DND-41 (cell line): ENCODE measurements around the gene TNFAIP8.

Experiments used
- CTCF ChIP-seq: IDR thresholded peaks from 2 replicates; pipeline ENCODE4 v1.5.1; 2012; ENCODE audit warnings: borderline replicate concordance, low read length, moderate library complexity, mild to moderate bottlenecking; ENCODE audit not compliant: poor library complexity, severe bottlenecking; ENCODE audit errors: extremely low read depth
- EZH2 ChIP-seq: IDR thresholded peaks from 3 replicates; pipeline ENCODE4 v1.6.1; 2012; ENCODE audit warnings: borderline replicate concordance, low read depth, mild to moderate bottlenecking, moderate library complexity, low read length, inconsistent platforms; ENCODE audit not compliant: severe bottlenecking

GRCh38 chr5:119329666-119330065 lies 26.2 kb upstream of the TNFAIP8 start:
- TF ChIP-seq CTCF (no peak), EZH2 (no peak)
